Hepatocyte (in vitro differentiated cells): ENCODE measurements around the gene LRMDA. TPM values are rescaled to one million over a fixed set of nuclear protein-coding genes. Genes with fewer than 3 reads are reported as not detected.

Source experiments
- DNase-seq: peaks from one replicate; pipeline ENCODE4 v3.0.0-alpha.2; 2016; ENCODE audit warnings: low spot score
- H2AFZ ChIP-seq: fragments of 200-600 bp; sonication (generic); 2 replicates; pipeline ENCODE4 v1.6.0; 2016; ENCODE audit warnings: antibody characterized with exemption, mild to moderate bottlenecking
- H3K27ac ChIP-seq: fragments of 200-600 bp; sonication (generic); 2 replicates; pipeline ENCODE4 v1.5.1; 2016; ENCODE audit warnings: mild to moderate bottlenecking
- H3K27me3 ChIP-seq: fragments of 200-600 bp; sonication (generic); 2 replicates; pipeline ENCODE4 v1.6.1; 2016
- H3K36me3 ChIP-seq: fragments of 200-600 bp; sonication (generic); replicated peaks from 2 replicates; pipeline ENCODE4 v1.5.1; 2016; ENCODE audit warnings: low read depth; ENCODE audit not compliant: insufficient read depth
- H3K4me1 ChIP-seq: fragments of 200-600 bp; sonication (generic); 2 replicates; pipeline ENCODE4 v1.5.1; 2016; ENCODE audit warnings: mild to moderate bottlenecking, moderate library complexity; ENCODE audit not compliant: insufficient read depth
- H3K4me2 ChIP-seq: fragments of 200-600 bp; sonication (generic); 2 replicates; pipeline ENCODE4 v1.6.0; 2016
- H3K4me3 ChIP-seq: fragments of 200-600 bp; sonication (generic); 2 replicates; pipeline ENCODE4 v1.5.1; 2016; ENCODE audit warnings: mild to moderate bottlenecking
- H3K79me2 ChIP-seq: fragments of 200-600 bp; sonication (generic); 2 replicates; pipeline ENCODE4 v1.6.0; 2017; ENCODE audit warnings: mild to moderate bottlenecking
- H3K9me2 ChIP-seq: fragments of 200-600 bp; sonication (generic); replicated peaks from 2 replicates; pipeline ENCODE4 v1.6.0; 2017; ENCODE audit warnings: mild to moderate bottlenecking; ENCODE audit not compliant: insufficient read depth
- H3K9me3 ChIP-seq: fragments of 200-600 bp; sonication (generic); 2 replicates; pipeline ENCODE4 v1.5.1; 2016; ENCODE audit warnings: low read depth, mild to moderate bottlenecking
- H4K20me1 ChIP-seq: fragments of 200-600 bp; sonication (generic); 2 replicates; pipeline ENCODE4 v1.6.0; 2016; ENCODE audit warnings: mild to moderate bottlenecking; ENCODE audit not compliant: insufficient read depth, poor library complexity, severe bottlenecking
- CTCF ChIP-seq: fragments of 200-600 bp; sonication (generic); IDR thresholded peaks from 2 replicates; pipeline ENCODE4 v1.5.1; 2016; ENCODE audit warnings: antibody characterized with exemption, mild to moderate bottlenecking; ENCODE audit not compliant: poor library complexity
- EZH2 ChIP-seq: fragments of 200-600 bp; sonication (generic); IDR thresholded peaks from 2 replicates; pipeline ENCODE4 v1.6.1; 2016; ENCODE audit warnings: antibody characterized with exemption, mild to moderate bottlenecking, borderline replicate concordance
- EZH2phosphoT487 ChIP-seq: fragments of 200-600 bp; sonication (generic); IDR thresholded peaks from one replicate; pipeline ENCODE4 v1.6.1; 2018; ENCODE audit warnings: antibody characterized with exemption, mild to moderate bottlenecking, low read depth, moderate library complexity; ENCODE audit not compliant: unreplicated experiment, severe bottlenecking
- WGBS: methylation state at CpG from one replicate; pipeline ENCODE4 v1.1.6; 2016; ENCODE audit warnings: low lambda C conversion rate; ENCODE audit errors: missing lambda C conversion rate; 5-methylcytosine and 5-hydroxymethylcytosine counted together
- polyA plus RNA-seq: library from polyadenylated mRNA; unstranded; fragments of >200 nt; fragmentation: Nextera tagmentation; extraction: Ambion mirVana; gene quantifications from 2 replicates; pipeline ENCODE4 v1.2.1, GENCODE V29; 2016
- total RNA-seq: library from RNA; depleted of rRNA; stranded (reverse); fragments of >200 nt; gene quantifications from 2 replicates; pipeline ENCODE4 v1.2.3, GENCODE V29; 2014

The LRMDA gene
- total and polyA plus RNA-seq, 2 experiments from 2014 or later = 5.6 to 15.7 TPM

- Histone ChIP-seq H3K27me3 (no peaks in the 10 kb centered on the region), H4K20me1 (no peaks in the 10 kb centered on the region), H3K79me2 (no peaks in the 10 kb centered on the region), H3K4me2 (no peak overlapping the region), H3K4me3 (no peak overlapping the region), H3K27ac (no peak overlapping the region), H2AFZ (no peak overlapping the region), H3K36me3 (no peaks in the 10 kb centered on the region), H3K9me3 (no peaks in the 10 kb centered on the region), H3K9me2 (no peaks in the 10 kb centered on the region), H3K4me1 (no peaks in the 10 kb centered on the region)
- WGBS = 100% methylated on average over 1 of the region's 1 CpG
- no peak for DNase-seq
- TF ChIP-seq EZH2phosphoT487 = no peak
- no peak for TF ChIP-seq EZH2
Measured at GRCh38 chr10:75858339-75858738, 426.9 kb downstream of the LRMDA start.

- no peak overlapping the region for H3K4me2 ChIP-seq
- H2AFZ ChIP-seq = no peak overlapping the region
- DNase-seq = no peak
- no peak for TF ChIP-seq EZH2phosphoT487
- no peak for TF ChIP-seq CTCF
- TF ChIP-seq EZH2 = no peak
- no peaks in the 10 kb centered on the region for H3K9me3 ChIP-seq
- H3K27me3 ChIP-seq = no peaks in the 10 kb centered on the region
- no peaks in the 10 kb centered on the region for H3K36me3 ChIP-seq
- no peak overlapping the region for H3K4me3 ChIP-seq
- no peaks in the 10 kb centered on the region for H4K20me1 ChIP-seq
- H3K4me1 ChIP-seq = no peaks in the 10 kb centered on the region
- 6% methylated on average over 1 of the region's 1 CpG for WGBS
- H3K27ac ChIP-seq = no peak overlapping the region
- no peaks in the 10 kb centered on the region for H3K9me2 ChIP-seq
- no peaks in the 10 kb centered on the region for H3K79me2 ChIP-seq
Measured at GRCh38 chr10:75859141-75859540, 427.7 kb downstream of the LRMDA start.

GRCh38 chr10:75860009-75860408, 428.6 kb downstream of the LRMDA start:
- DNase-seq = no peak
- no peak for TF ChIP-seq EZH2phosphoT487
- no peak for TF ChIP-seq EZH2
- TF ChIP-seq CTCF = no peak
- Histone ChIP-seq H3K4me1 (no peaks in the 10 kb centered on the region), H3K36me3 (no peaks in the 10 kb centered on the region), H3K9me3 (no peaks in the 10 kb centered on the region), H3K4me3 (no peak overlapping the region), H2AFZ (no peak overlapping the region), H3K79me2 (no peaks in the 10 kb centered on the region), H3K27me3 (no peaks in the 10 kb centered on the region), H3K9me2 (no peaks in the 10 kb centered on the region), H4K20me1 (no peaks in the 10 kb centered on the region), H3K4me2 (no peak overlapping the region), H3K27ac (no peak overlapping the region)
- 79% methylated on average over 6 of the region's 6 CpGs for WGBS

- no peak overlapping the region for H3K27ac ChIP-seq
- no peak overlapping the region for H3K4me2 ChIP-seq
- no peaks in the 10 kb centered on the region for H3K27me3 ChIP-seq
- no peaks in the 10 kb centered on the region for H3K79me2 ChIP-seq
- no peaks in the 10 kb centered on the region for H3K4me1 ChIP-seq
- TF ChIP-seq EZH2phosphoT487 = no peak
- TF ChIP-seq CTCF = no peak
- no peak for TF ChIP-seq EZH2
- no peaks in the 10 kb centered on the region for H3K36me3 ChIP-seq
- no peaks in the 10 kb centered on the region for H3K9me2 ChIP-seq
- no peak overlapping the region for H3K4me3 ChIP-seq
- H2AFZ ChIP-seq = no peak overlapping the region
- no peaks in the 10 kb centered on the region for H4K20me1 ChIP-seq
- no peak for DNase-seq
- no peaks in the 10 kb centered on the region for H3K9me3 ChIP-seq
Measured at GRCh38 chr10:75861582-75861981, 430.2 kb downstream of the LRMDA start.
